GM12878 (cell line): Measurements from ENCODE around the gene ANKRD34C.

Source experiments
- EP300 ChIP-seq, 2 experiments: fragments of 150-350 bp in 1 of 2; IDR thresholded peaks; 2 replicates each; pipeline ENCODE4 v1.6.1; 2011 to 2012; ENCODE audit warnings: low read depth in 2 of 2, low read length in 2 of 2, borderline replicate concordance in 1 of 2, improper control_type of control experiment in 1 of 2, inconsistent platforms in 1 of 2; ENCODE audit not compliant: control insufficient read depth in 1 of 2
- FOS ChIP-seq: IDR thresholded peaks from 3 replicates; pipeline ENCODE4 v1.6.1; 2011; ENCODE audit warnings: borderline replicate concordance; ENCODE audit not compliant: insufficient read length; ENCODE audit errors: extremely low read depth
- HDAC6 ChIP-seq: fragments of 200-600 bp; sonication (generic); IDR thresholded peaks from one replicate; pipeline ENCODE4 v1.8.0; 2017; ENCODE audit warnings: antibody characterized with exemption; ENCODE audit not compliant: unreplicated experiment
- KDM1A ChIP-seq: fragments of 200-600 bp; sonication (generic); IDR thresholded peaks from 2 replicates; pipeline ENCODE4 v1.6.1; 2016; ENCODE audit warnings: borderline replicate concordance
- NR2C2 ChIP-seq: IDR thresholded peaks from 2 replicates; pipeline ENCODE4 v1.6.1; 2011; ENCODE audit warnings: borderline replicate concordance, low read depth; ENCODE audit not compliant: control insufficient read depth, insufficient read length
- POLR2A ChIP-seq: IDR thresholded peaks from 2 replicates; pipeline ENCODE4 v1.6.1; 2011; ENCODE audit warnings: low read depth, mild to moderate bottlenecking, low read length
- YY1 ChIP-seq: IDR thresholded peaks from 2 replicates; pipeline ENCODE4 v1.6.1; 2011; ENCODE audit warnings: low read depth, mild to moderate bottlenecking, low read length
- TF ChIP-seq, protein P1 (sequence below), 3 experiments: IDR thresholded peaks in 2 of 3; conservative IDR thresholded peaks in 1 of 3; 2 replicates each; pipeline ENCODE4 v1.5.1; 2011; ENCODE audit warnings: low read depth in 3 of 3, low read length in 3 of 3, mild to moderate bottlenecking in 3 of 3, control low read depth in 2 of 3, moderate library complexity in 2 of 3, inconsistent platforms in 1 of 3, mixed read lengths in 1 of 3; ENCODE audit not compliant: control insufficient read depth in 2 of 3, insufficient read depth in 1 of 3; ENCODE audit errors: extremely low read depth in 1 of 3
- TF ChIP-seq, protein P2 (sequence below): IDR thresholded peaks from 2 replicates; pipeline ENCODE4 v1.6.1; 2011; ENCODE audit warnings: borderline replicate concordance, low read depth, mild to moderate bottlenecking, moderate library complexity, mixed read lengths, low read length; ENCODE audit not compliant: insufficient read depth; ENCODE audit errors: extremely low read length
- TF ChIP-seq, protein P3 (sequence below): fragments of 450-650 bp; IDR thresholded peaks from 2 replicates; pipeline ENCODE4 v1.6.1; 2017; ENCODE audit warnings: mild to moderate bottlenecking
- TF ChIP-seq, protein P4 (sequence below): fragments of 450-650 bp; IDR thresholded peaks from 2 replicates; pipeline ENCODE4 v1.6.1; 2017; ENCODE audit warnings: mild to moderate bottlenecking, low read depth, inconsistent platforms; ENCODE audit not compliant: poor library complexity, severe bottlenecking
- TF ChIP-seq, protein P5 (sequence below): IDR thresholded peaks from 2 replicates; pipeline ENCODE4 v1.6.1; 2011; ENCODE audit warnings: low read depth, low read length, improper control_type of control experiment, borderline replicate concordance

DNA sequence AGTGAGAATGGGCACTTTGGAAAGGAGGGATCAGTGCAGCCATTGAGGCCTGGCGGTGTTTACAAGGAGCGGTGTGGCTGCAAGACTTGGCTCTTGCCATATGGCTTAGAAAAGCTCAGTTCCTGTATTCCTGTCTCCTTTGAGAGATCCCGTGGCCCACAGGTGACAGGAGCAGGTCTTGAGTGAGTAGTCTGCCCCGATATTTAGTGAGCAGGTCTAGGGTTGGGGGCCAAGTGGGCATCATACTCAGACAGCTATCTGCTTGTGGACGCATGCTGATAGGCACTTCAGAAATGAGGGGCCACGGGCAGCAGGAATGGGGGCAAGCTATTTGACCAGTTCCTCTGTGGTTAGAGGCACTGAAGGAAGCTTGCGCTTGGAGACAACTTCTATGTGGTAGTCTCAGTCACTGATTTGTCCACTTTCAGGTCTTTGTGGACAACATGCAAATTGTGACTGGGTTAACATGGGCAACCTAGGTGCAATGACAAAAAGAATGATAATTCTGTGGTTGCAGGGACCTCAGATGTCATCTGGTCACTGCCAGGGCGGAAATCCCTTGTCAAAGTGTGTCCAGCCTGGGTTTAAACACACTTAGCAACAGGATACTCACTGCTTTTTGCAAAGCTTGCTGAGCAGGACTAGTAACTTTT is 29.5 kb downstream of the ANKRD34C start:
- TF ChIP-seq, protein P1, sequence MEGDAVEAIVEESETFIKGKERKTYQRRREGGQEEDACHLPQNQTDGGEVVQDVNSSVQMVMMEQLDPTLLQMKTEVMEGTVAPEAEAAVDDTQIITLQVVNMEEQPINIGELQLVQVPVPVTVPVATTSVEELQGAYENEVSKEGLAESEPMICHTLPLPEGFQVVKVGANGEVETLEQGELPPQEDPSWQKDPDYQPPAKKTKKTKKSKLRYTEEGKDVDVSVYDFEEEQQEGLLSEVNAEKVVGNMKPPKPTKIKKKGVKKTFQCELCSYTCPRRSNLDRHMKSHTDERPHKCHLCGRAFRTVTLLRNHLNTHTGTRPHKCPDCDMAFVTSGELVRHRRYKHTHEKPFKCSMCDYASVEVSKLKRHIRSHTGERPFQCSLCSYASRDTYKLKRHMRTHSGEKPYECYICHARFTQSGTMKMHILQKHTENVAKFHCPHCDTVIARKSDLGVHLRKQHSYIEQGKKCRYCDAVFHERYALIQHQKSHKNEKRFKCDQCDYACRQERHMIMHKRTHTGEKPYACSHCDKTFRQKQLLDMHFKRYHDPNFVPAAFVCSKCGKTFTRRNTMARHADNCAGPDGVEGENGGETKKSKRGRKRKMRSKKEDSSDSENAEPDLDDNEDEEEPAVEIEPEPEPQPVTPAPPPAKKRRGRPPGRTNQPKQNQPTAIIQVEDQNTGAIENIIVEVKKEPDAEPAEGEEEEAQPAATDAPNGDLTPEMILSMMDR (IDR thresholded peaks at IDR 0.05 in 2 of 3, conservative IDR thresholded peaks at IDR 0.05 in 1 of 3; ENCODE audit: control insufficient read depth in 2 of 3, extremely low read depth in 1 of 3, insufficient read depth in 1 of 3, low read depth in 3 of 3, low read length in 3 of 3): no peak
- no peak for TF ChIP-seq NR2C2
- TF ChIP-seq HDAC6: no peak
- TF ChIP-seq, protein P2, sequence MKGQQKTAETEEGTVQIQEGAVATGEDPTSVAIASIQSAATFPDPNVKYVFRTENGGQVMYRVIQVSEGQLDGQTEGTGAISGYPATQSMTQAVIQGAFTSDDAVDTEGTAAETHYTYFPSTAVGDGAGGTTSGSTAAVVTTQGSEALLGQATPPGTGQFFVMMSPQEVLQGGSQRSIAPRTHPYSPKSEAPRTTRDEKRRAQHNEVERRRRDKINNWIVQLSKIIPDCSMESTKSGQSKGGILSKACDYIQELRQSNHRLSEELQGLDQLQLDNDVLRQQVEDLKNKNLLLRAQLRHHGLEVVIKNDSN: no peak
- TF ChIP-seq, protein P3, sequence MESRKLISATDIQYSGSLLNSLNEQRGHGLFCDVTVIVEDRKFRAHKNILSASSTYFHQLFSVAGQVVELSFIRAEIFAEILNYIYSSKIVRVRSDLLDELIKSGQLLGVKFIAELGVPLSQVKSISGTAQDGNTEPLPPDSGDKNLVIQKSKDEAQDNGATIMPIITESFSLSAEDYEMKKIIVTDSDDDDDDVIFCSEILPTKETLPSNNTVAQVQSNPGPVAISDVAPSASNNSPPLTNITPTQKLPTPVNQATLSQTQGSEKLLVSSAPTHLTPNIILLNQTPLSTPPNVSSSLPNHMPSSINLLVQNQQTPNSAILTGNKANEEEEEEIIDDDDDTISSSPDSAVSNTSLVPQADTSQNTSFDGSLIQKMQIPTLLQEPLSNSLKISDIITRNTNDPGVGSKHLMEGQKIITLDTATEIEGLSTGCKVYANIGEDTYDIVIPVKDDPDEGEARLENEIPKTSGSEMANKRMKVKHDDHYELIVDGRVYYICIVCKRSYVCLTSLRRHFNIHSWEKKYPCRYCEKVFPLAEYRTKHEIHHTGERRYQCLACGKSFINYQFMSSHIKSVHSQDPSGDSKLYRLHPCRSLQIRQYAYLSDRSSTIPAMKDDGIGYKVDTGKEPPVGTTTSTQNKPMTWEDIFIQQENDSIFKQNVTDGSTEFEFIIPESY: no peak
- no peak for TF ChIP-seq YY1
- no peak; the same call in 1 of the 2 replicates for TF ChIP-seq POLR2A
- TF ChIP-seq, protein P4, sequence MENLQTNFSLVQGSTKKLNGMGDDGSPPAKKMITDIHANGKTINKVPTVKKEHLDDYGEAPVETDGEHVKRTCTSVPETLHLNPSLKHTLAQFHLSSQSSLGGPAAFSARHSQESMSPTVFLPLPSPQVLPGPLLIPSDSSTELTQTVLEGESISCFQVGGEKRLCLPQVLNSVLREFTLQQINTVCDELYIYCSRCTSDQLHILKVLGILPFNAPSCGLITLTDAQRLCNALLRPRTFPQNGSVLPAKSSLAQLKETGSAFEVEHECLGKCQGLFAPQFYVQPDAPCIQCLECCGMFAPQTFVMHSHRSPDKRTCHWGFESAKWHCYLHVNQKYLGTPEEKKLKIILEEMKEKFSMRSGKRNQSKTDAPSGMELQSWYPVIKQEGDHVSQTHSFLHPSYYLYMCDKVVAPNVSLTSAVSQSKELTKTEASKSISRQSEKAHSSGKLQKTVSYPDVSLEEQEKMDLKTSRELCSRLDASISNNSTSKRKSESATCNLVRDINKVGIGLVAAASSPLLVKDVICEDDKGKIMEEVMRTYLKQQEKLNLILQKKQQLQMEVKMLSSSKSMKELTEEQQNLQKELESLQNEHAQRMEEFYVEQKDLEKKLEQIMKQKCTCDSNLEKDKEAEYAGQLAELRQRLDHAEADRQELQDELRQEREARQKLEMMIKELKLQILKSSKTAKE: no peak
- no peak for TF ChIP-seq FOS
- no peak for TF ChIP-seq KDM1A
- no peak for TF ChIP-seq EP300 (IDR thresholded peaks at IDR 0.05; ENCODE audit: borderline replicate concordance in 1 of 2, control insufficient read depth in 1 of 2, low read depth in 2 of 2, low read length in 2 of 2)
- TF ChIP-seq, protein P5, sequence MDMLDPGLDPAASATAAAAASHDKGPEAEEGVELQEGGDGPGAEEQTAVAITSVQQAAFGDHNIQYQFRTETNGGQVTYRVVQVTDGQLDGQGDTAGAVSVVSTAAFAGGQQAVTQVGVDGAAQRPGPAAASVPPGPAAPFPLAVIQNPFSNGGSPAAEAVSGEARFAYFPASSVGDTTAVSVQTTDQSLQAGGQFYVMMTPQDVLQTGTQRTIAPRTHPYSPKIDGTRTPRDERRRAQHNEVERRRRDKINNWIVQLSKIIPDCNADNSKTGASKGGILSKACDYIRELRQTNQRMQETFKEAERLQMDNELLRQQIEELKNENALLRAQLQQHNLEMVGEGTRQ: no peak
